GM18868 (cell line): ENCODE measurements around the gene MYF6.

ENCODE experiments used
- ATAC-seq: cut with Tn5 transposase; IDR thresholded peaks from one replicate; pipeline ENCODE4 v1.9.1; 2021; ENCODE audit warnings: mild to moderate bottlenecking, moderate library complexity; ENCODE audit not compliant: unreplicated experiment

Gene MYF6

DNA sequence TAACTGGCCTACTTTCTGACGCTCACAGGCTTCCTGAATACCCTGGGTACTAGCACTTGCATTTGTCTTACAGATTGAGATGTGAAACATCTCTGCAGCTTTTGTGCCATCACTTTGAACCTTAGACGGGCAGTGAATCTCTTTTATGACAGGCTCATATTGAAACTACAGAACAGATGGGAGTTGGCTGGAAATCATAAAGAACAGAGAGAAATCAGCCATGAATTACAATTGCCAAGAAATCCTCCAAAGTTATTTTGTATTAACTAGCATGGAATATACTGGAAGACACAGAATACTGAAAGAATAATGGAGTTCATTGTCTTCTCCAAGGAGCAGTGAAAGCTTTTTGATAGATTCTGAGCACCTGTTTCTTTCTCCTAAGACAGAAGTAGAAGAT is 42.0 kb downstream of the MYF6 start:
- no peak for ATAC-seq

DNA sequence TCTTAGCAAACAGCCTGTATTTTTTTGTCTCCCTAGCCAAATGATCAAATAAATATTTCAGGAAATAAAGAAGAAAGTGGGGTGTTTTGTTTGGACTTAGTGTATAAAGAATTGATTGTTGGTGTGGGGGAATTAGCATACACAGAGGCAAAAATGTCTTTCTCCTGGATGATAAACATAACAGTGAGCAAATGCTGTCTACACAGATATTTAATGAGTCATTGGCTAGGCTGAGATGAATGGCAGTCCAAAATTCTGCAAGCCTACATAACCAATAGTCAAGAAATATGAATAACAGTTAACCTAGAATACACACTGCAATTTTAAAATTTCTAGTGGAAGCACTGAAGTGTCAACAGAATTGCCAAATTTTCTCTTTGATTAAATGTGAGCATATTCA is 45.0 kb downstream of the MYF6 start:
- ATAC-seq, result no peak

GRCh38 chr12:80754274-80754673 is 46.8 kb downstream of the MYF6 start:
- no peak for ATAC-seq

GRCh38 chr12:80756875-80757274 is 49.4 kb downstream of the MYF6 start:
- peak; percentile 92 for ATAC-seq
